ENCODE measurements around the gene SIRT5. TPM values are rescaled to one million over a fixed set of nuclear protein-coding genes. Genes with fewer than 3 reads are reported as not detected.

The SIRT5 gene
- polyA plus RNA-seq, 1 donor (not counting 4 experiments of a cell fraction or from before 2014, with no cell fraction given): 9.1 TPM

- dilution Hi-C loops (cut with MboI; ENCODE audit: extremely low pct_ligation_motif_present, low sequenced_read_pairs): no loop called here
- Histone ChIP-seq H3K4me1 (ENCODE audit: control insufficient read depth, extremely low read depth, insufficient read depth, low read length) (peaks cover 8% of the 10 kb centered on the region), H3K27ac (ENCODE audit: control insufficient read depth, insufficient read depth, low read length) (no peak overlapping the region), H3K9me1 (ENCODE audit: control insufficient read depth, extremely low read depth, insufficient read depth, low read length) (no peaks in the 10 kb centered on the region), H3K27me3 (ENCODE audit: control insufficient read depth, extremely low read depth, insufficient read depth, low read length) (no peaks in the 10 kb centered on the region), H3K36me3 (ENCODE audit: control insufficient read depth in 2 of 2, extremely low read depth in 1 of 2, insufficient read depth in 2 of 2, low read length in 2 of 2) (no peaks in the 10 kb centered on the region), H3K79me2 (ENCODE audit: control insufficient read depth, insufficient read depth, low read length) (no peaks in the 10 kb centered on the region), H4K20me1 (ENCODE audit: control insufficient read depth, extremely low read depth, insufficient read depth, low read length) (no peaks in the 10 kb centered on the region), H3K9me3 (ENCODE audit: control insufficient read depth, low read depth, low read length) (no peaks in the 10 kb centered on the region), H3K4me3 (ENCODE audit: control insufficient read depth in 2 of 3, extremely low read depth in 1 of 3, insufficient read depth in 2 of 3, low read depth in 1 of 3, low read length in 3 of 3) (no peak overlapping the region), H2AFZ (ENCODE audit: control insufficient read depth, low read length) (no peak overlapping the region), H3K4me2 (ENCODE audit: control insufficient read depth, extremely low read depth, insufficient read depth, low read depth, low read length) (no peak overlapping the region), H3K9ac (ENCODE audit: control insufficient read depth, extremely low read depth, insufficient read depth, low read length) (no peak overlapping the region)
- FAIRE-seq (no peak), DNase-seq (ENCODE audit: low read depth, low spot score) (no peak)
- TF ChIP-seq CTCF (optimal IDR thresholded peaks at IDR 0.05 in 1 of 3, IDR thresholded peaks at IDR 0.05 in 1 of 3, conservative IDR thresholded peaks at IDR 0.05 in 1 of 3; ENCODE audit: extremely low read depth in 1 of 3, insufficient read depth in 2 of 3, low read length in 3 of 3) (no peak), EZH2 (IDR thresholded peaks at IDR 0.05; ENCODE audit: low read length) (no peak)
Measured at GRCh38 chr6:13572240-13572639, 2.2 kb upstream of the SIRT5 start.

- Histone ChIP-seq H3K79me2 (ENCODE audit: control insufficient read depth, insufficient read depth, low read length) (no peaks in the 10 kb centered on the region), H3K9me1 (ENCODE audit: control insufficient read depth, extremely low read depth, insufficient read depth, low read length) (no peaks in the 10 kb centered on the region), H3K9ac (ENCODE audit: control insufficient read depth, extremely low read depth, insufficient read depth, low read length) (peak overlapping the region; percentile 93), H3K4me1 (ENCODE audit: control insufficient read depth, extremely low read depth, insufficient read depth, low read length) (peaks cover 8% of the 10 kb centered on the region), H3K9me3 (ENCODE audit: control insufficient read depth, low read depth, low read length) (no peaks in the 10 kb centered on the region), H4K20me1 (ENCODE audit: control insufficient read depth, extremely low read depth, insufficient read depth, low read length) (no peaks in the 10 kb centered on the region), H3K27me3 (ENCODE audit: control insufficient read depth, extremely low read depth, insufficient read depth, low read length) (no peaks in the 10 kb centered on the region), H3K27ac (ENCODE audit: control insufficient read depth, insufficient read depth, low read length) (peak overlapping the region; percentile 92), H2AFZ (ENCODE audit: control insufficient read depth, low read length) (peak overlapping the region; percentile 88), H3K4me2 (ENCODE audit: control insufficient read depth, extremely low read depth, insufficient read depth, low read depth, low read length) (peak overlapping the region; percentile 81), H3K36me3 (ENCODE audit: control insufficient read depth in 2 of 2, extremely low read depth in 1 of 2, insufficient read depth in 2 of 2, low read length in 2 of 2) (no peaks in the 10 kb centered on the region), H3K4me3 (ENCODE audit: control insufficient read depth in 2 of 3, extremely low read depth in 1 of 3, insufficient read depth in 2 of 3, low read depth in 1 of 3, low read length in 3 of 3) (peak overlapping the region; percentile 68 to 87 (median 71))
- dilution Hi-C loops (cut with MboI; ENCODE audit: extremely low pct_ligation_motif_present, low sequenced_read_pairs): no loop called here
- DNase-seq (ENCODE audit: low read depth, low spot score) (no peak), FAIRE-seq (no peak)
- TF ChIP-seq EZH2 (IDR thresholded peaks at IDR 0.05; ENCODE audit: low read length): no peak
- TF ChIP-seq CTCF (optimal IDR thresholded peaks at IDR 0.05 in 1 of 3, IDR thresholded peaks at IDR 0.05 in 1 of 3, conservative IDR thresholded peaks at IDR 0.05 in 1 of 3; ENCODE audit: extremely low read depth in 1 of 3, insufficient read depth in 2 of 3, low read length in 3 of 3): no peak
Measured at GRCh38 chr6:13572951-13573654, 1.3 kb upstream of the SIRT5 start.
